Smooth muscle cell (in vitro differentiated cells): ENCODE measurements around the gene ZFP69. TPM values are rescaled to one million over a fixed set of nuclear protein-coding genes. Genes with fewer than 3 reads are reported as not detected.
"Not testable (repeated sequence)": the region's sequence is repeated elsewhere in the genome, so short reads cannot be mapped to it uniquely, and the experiment has no call there.

Source experiments
- DNase-seq: peaks from one replicate; lab custom pipeline; 2025; ENCODE audit not compliant: unreplicated experiment; lab: John Stamatoyannopoulos, UW
- H2AFZ ChIP-seq: fragments of 200-600 bp; sonication (generic); 2 replicates; pipeline ENCODE4 v1.6.0; 2016; ENCODE audit warnings: antibody characterized with exemption, low read depth, mild to moderate bottlenecking
- H3F3A ChIP-seq: fragments of 200-600 bp; sonication (generic); 2 replicates; pipeline ENCODE4 v1.6.0; 2017; ENCODE audit warnings: antibody characterized with exemption, low read depth
- H3K27ac ChIP-seq: fragments of 200-600 bp; sonication (generic); 2 replicates; pipeline ENCODE4 v1.5.1; 2016; ENCODE audit warnings: low read depth, mild to moderate bottlenecking
- H3K27me3 ChIP-seq: fragments of 200-600 bp; sonication (generic); 2 replicates; pipeline ENCODE4 v1.6.1; 2016; ENCODE audit warnings: low read depth, mild to moderate bottlenecking
- H3K36me3 ChIP-seq: fragments of 200-600 bp; sonication (generic); 2 replicates; pipeline ENCODE4 v1.5.1; 2016; ENCODE audit warnings: low read depth
- H3K4me1 ChIP-seq: fragments of 200-600 bp; sonication (generic); 2 replicates; pipeline ENCODE4 v1.5.1; 2016; ENCODE audit warnings: low read depth
- H3K4me2 ChIP-seq: fragments of 200-600 bp; sonication (generic); 2 replicates; pipeline ENCODE4 v1.6.0; 2016; ENCODE audit warnings: mild to moderate bottlenecking
- H3K4me3 ChIP-seq: fragments of 200-600 bp; sonication (generic); 2 replicates; pipeline ENCODE4 v1.5.1; 2016; ENCODE audit warnings: mild to moderate bottlenecking
- H3K79me2 ChIP-seq: fragments of 200-600 bp; sonication (generic); 2 replicates; pipeline ENCODE4 v1.6.0; 2016; ENCODE audit warnings: low read depth, mild to moderate bottlenecking
- H3K9ac ChIP-seq: fragments of 200-600 bp; sonication (generic); 2 replicates; pipeline ENCODE4 v1.6.0; 2016; ENCODE audit warnings: low read depth
- H3K9me3 ChIP-seq: fragments of 200-600 bp; sonication (generic); replicated peaks from 2 replicates; pipeline ENCODE4 v1.5.1; 2016; ENCODE audit warnings: low read depth
- H4K20me1 ChIP-seq: fragments of 200-600 bp; sonication (generic); 2 replicates; pipeline ENCODE4 v1.6.0; 2016; ENCODE audit warnings: low read depth
- CTCF ChIP-seq: fragments of 200-600 bp; sonication (generic); IDR thresholded peaks from 2 replicates; pipeline ENCODE4 v1.5.1; 2017; ENCODE audit warnings: borderline replicate concordance, mild to moderate bottlenecking, antibody characterized with exemption; ENCODE audit not compliant: insufficient read depth, poor library complexity, severe bottlenecking
- WGBS: methylation state at CpG from one replicate; pipeline ENCODE4 v1.1.7; 2016; ENCODE audit warnings: low lambda C conversion rate; 5-methylcytosine and 5-hydroxymethylcytosine counted together
- polyA plus RNA-seq: library from polyadenylated mRNA; unstranded; fragments of >200 nt; fragmentation: Nextera tagmentation; extraction: Ambion mirVana; gene quantifications from 2 replicates; pipeline ENCODE4 v1.2.1, GENCODE V29; 2016
- total RNA-seq: library from RNA; depleted of rRNA; stranded (reverse); fragments of >200 nt; gene quantifications from 2 replicates; pipeline ENCODE4 v1.2.3, GENCODE V29; 2014

Gene ZFP69
- total and polyA plus RNA-seq, 2 experiments from 2014 or later = 2.6 to 4.3 TPM

- Histone ChIP-seq H3K27ac (no peak overlapping the region), H4K20me1 (no peaks in the 10 kb centered on the region), H3F3A (peaks cover 7% of the 10 kb centered on the region), H2AFZ (peak overlapping the region; percentile 88), H3K9me3 (peaks cover 6% of the 10 kb centered on the region), H3K4me1 (peaks cover 3% of the 10 kb centered on the region), H3K27me3 (no peaks in the 10 kb centered on the region), H3K36me3 (peaks cover 8% of the 10 kb centered on the region), H3K9ac (peak overlapping the region; percentile 57), H3K4me3 (peak overlapping the region; percentile 81), H3K79me2 (no peaks in the 10 kb centered on the region), H3K4me2 (peak overlapping the region; percentile 99)
- no peak for TF ChIP-seq CTCF
- WGBS = 13% methylated on average over 17 of the region's 17 CpGs
- no peak for DNase-seq
Measured at GRCh38 chr1:40477678-40478053, 576 bp downstream of the ZFP69 start.

- H3K4me1 ChIP-seq = peaks cover 3% of the 10 kb centered on the region
- no peak overlapping the region for H3K9ac ChIP-seq
- H4K20me1 ChIP-seq = no peaks in the 10 kb centered on the region
- peaks cover 7% of the 10 kb centered on the region for H3F3A ChIP-seq
- peaks cover 6% of the 10 kb centered on the region for H3K9me3 ChIP-seq
- no peak for TF ChIP-seq CTCF
- 94% methylated on average over 2 of the region's 2 CpGs for WGBS
- DNase-seq = no peak
- no peak overlapping the region for H2AFZ ChIP-seq
- H3K79me2 ChIP-seq = no peaks in the 10 kb centered on the region
- H3K27ac ChIP-seq = no peak overlapping the region
- peak overlapping the region; percentile 99 for H3K4me2 ChIP-seq
- H3K4me3 ChIP-seq = peak overlapping the region; percentile 81
- peaks cover 12% of the 10 kb centered on the region for H3K36me3 ChIP-seq
- no peaks in the 10 kb centered on the region for H3K27me3 ChIP-seq
Measured at GRCh38 chr1:40478276-40478675, 1.2 kb downstream of the ZFP69 start.

GRCh38 chr1:40479156-40479555 is 2.1 kb downstream of the ZFP69 start:
- Histone ChIP-seq H3K4me3 (no peak overlapping the region), H3K27ac (no peak overlapping the region), H2AFZ (no peak overlapping the region), H3K4me1 (peaks cover 3% of the 10 kb centered on the region), H3K9me3 (peaks cover 6% of the 10 kb centered on the region), H3K36me3 (peaks cover 18% of the 10 kb centered on the region), H3K9ac (no peak overlapping the region), H3F3A (peaks cover 7% of the 10 kb centered on the region), H3K79me2 (no peaks in the 10 kb centered on the region), H3K4me2 (no peak overlapping the region), H3K27me3 (no peaks in the 10 kb centered on the region), H4K20me1 (no peaks in the 10 kb centered on the region)
- no peak for DNase-seq
- TF ChIP-seq CTCF = no peak
- 81% methylated on average over 4 of the region's 4 CpGs for WGBS

GRCh38 chr1:40495315-40495903 is 18.3 kb downstream of the ZFP69 start:
- Histone ChIP-seq H3F3A (no peaks in the 10 kb centered on the region), H4K20me1 (no peaks in the 10 kb centered on the region), H3K4me2 (no peak overlapping the region), H3K36me3 (peaks cover 68% of the 10 kb centered on the region), H3K4me1 (no peaks in the 10 kb centered on the region), H3K9me3 (peaks cover 60% of the 10 kb centered on the region), H2AFZ (no peak overlapping the region), H3K4me3 (no peak overlapping the region), H3K27ac (no peak overlapping the region), H3K27me3 (no peaks in the 10 kb centered on the region), H3K9ac (no peak overlapping the region), H3K79me2 (no peaks in the 10 kb centered on the region)
- no peak for TF ChIP-seq CTCF
- WGBS = 100% methylated on average over 4 of the region's 4 CpGs
- no peak for DNase-seq

DNA sequence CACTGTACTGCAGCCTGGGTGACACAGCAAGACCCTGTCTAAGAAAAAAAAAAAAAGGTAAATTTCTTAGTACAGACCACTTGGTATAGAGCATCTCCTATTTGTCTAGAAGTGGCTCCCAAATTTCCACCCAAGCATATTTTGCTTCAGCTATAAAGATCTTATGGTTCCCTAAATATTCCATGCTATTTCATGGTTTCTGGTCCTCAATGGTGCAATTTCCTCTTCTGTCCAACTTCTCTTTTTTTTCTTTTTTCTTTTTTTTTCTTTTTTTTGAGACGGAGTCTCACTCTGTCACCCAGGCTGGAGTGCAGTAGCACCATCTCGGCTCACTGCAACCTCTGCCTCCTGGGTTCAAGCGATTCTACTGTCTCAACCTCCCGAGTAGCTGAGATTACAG is 25.6 kb downstream of the ZFP69 start:
- H3K36me3 ChIP-seq = peaks cover 12% of the 10 kb centered on the region
- H3K4me3 ChIP-seq, H3K27me3 ChIP-seq, DNase-seq, H3K27ac ChIP-seq, H2AFZ ChIP-seq, H3K9ac ChIP-seq, H3K4me1 ChIP-seq, H3K79me2 ChIP-seq, H4K20me1 ChIP-seq, H3F3A ChIP-seq, H3K4me2 ChIP-seq: not testable (repeated sequence)
- WGBS = 91% methylated on average over 4 of the region's 4 CpGs
- H3K9me3 ChIP-seq = peaks cover 14% of the 10 kb centered on the region
